Measurements from ENCODE around the gene PPL.

PPL gene, protein sequence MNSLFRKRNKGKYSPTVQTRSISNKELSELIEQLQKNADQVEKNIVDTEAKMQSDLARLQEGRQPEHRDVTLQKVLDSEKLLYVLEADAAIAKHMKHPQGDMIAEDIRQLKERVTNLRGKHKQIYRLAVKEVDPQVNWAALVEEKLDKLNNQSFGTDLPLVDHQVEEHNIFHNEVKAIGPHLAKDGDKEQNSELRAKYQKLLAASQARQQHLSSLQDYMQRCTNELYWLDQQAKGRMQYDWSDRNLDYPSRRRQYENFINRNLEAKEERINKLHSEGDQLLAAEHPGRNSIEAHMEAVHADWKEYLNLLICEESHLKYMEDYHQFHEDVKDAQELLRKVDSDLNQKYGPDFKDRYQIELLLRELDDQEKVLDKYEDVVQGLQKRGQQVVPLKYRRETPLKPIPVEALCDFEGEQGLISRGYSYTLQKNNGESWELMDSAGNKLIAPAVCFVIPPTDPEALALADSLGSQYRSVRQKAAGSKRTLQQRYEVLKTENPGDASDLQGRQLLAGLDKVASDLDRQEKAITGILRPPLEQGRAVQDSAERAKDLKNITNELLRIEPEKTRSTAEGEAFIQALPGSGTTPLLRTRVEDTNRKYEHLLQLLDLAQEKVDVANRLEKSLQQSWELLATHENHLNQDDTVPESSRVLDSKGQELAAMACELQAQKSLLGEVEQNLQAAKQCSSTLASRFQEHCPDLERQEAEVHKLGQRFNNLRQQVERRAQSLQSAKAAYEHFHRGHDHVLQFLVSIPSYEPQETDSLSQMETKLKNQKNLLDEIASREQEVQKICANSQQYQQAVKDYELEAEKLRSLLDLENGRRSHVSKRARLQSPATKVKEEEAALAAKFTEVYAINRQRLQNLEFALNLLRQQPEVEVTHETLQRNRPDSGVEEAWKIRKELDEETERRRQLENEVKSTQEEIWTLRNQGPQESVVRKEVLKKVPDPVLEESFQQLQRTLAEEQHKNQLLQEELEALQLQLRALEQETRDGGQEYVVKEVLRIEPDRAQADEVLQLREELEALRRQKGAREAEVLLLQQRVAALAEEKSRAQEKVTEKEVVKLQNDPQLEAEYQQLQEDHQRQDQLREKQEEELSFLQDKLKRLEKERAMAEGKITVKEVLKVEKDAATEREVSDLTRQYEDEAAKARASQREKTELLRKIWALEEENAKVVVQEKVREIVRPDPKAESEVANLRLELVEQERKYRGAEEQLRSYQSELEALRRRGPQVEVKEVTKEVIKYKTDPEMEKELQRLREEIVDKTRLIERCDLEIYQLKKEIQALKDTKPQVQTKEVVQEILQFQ (N-terminal part only)

DNA sequence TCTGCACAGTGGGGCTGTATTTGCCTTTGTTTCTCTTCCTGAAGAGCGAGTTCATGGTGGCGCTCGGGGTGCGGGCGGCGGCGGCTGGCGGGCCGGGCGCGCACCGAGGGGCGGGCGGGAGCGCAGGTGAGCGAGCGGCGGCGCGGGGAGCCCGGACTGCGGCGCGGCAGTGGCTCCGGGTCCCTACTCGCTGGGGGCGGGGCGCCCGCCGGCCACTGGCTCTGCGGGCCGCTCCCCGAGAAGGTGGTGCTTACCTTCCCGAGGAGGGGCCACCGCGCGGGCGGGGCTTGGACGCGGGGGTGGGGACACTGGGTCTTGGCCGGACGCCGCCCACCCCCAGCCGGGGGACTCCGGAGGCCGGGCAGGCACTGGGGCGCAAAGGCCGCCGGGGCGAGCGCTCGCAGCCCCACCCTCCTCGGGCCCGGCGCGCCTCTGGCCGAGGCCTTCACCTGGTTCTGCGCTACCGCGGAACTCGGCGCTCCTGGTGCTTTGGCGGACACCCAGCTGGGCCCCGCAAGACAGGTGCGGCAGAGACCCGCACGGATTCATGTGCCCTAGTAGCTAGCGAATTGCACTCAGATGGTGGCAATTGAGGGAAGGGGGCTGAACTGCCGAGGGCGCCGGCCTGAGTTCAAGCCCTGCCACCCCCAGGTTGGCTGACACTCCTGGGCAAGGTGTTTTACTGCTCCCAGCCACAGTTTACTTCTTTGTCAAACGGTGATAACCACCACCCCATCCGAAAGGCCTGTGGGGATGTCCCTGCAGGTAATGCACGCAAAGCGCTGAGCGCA, at the start of gene PPL:
PPL (minus strand) TSS at position 158 of the 791 bp plus-strand sequence; CDS start at position 55, 103 bp downstream.
- DNase-seq (ENCODE audit: low read depth in 1 of 2, low spot score in 1 of 2), result peak; percentile 79 to 97
- in situ Hi-C loops (cut with HindIII; ENCODE audit: low pct_unique_long_range_greater_than_20kb, low sequenced_read_pairs), result no loop called here

GRCh38 chr16:4984174-4984990, 47.4 kb upstream of the PPL start:
- no peak for DNase-seq (ENCODE audit: low read depth in 1 of 2, low spot score in 1 of 2)
- in situ Hi-C loops (cut with HindIII; ENCODE audit: low pct_unique_long_range_greater_than_20kb, low sequenced_read_pairs), result no loop called here
- no peak for TF ChIP-seq JUND (IDR thresholded peaks at IDR 0.05; ENCODE audit: low read depth)

More for the DNA sequence above, at the start of gene PPL:
- TF ChIP-seq JUND (IDR thresholded peaks at IDR 0.05; ENCODE audit: low read depth), result no peak

- DNase-seq (ENCODE audit: low read depth in 1 of 2, low spot score in 1 of 2), result no peak
- TF ChIP-seq JUND (IDR thresholded peaks at IDR 0.05; ENCODE audit: low read depth), result no peak
- in situ Hi-C loops (cut with HindIII; ENCODE audit: low pct_unique_long_range_greater_than_20kb, low sequenced_read_pairs), result no loop called here
Observed at GRCh38 chr16:4982056-4982867, 45.3 kb upstream of the PPL start.

GRCh38 chr16:4981473-4981872, 44.5 kb upstream of the PPL start:
- no peak for TF ChIP-seq JUND (IDR thresholded peaks at IDR 0.05; ENCODE audit: low read depth)
- no peak for DNase-seq (ENCODE audit: low read depth in 1 of 2, low spot score in 1 of 2)
- in situ Hi-C loops (cut with HindIII; ENCODE audit: low pct_unique_long_range_greater_than_20kb, low sequenced_read_pairs), result no loop called here

GRCh38 chr16:4980691-4981090, 43.7 kb upstream of the PPL start:
- in situ Hi-C loops (cut with HindIII; ENCODE audit: low pct_unique_long_range_greater_than_20kb, low sequenced_read_pairs), result no loop called here
- no peak for DNase-seq (ENCODE audit: low read depth in 1 of 2, low spot score in 1 of 2)
- TF ChIP-seq JUND (IDR thresholded peaks at IDR 0.05; ENCODE audit: low read depth), result no peak

DNA sequence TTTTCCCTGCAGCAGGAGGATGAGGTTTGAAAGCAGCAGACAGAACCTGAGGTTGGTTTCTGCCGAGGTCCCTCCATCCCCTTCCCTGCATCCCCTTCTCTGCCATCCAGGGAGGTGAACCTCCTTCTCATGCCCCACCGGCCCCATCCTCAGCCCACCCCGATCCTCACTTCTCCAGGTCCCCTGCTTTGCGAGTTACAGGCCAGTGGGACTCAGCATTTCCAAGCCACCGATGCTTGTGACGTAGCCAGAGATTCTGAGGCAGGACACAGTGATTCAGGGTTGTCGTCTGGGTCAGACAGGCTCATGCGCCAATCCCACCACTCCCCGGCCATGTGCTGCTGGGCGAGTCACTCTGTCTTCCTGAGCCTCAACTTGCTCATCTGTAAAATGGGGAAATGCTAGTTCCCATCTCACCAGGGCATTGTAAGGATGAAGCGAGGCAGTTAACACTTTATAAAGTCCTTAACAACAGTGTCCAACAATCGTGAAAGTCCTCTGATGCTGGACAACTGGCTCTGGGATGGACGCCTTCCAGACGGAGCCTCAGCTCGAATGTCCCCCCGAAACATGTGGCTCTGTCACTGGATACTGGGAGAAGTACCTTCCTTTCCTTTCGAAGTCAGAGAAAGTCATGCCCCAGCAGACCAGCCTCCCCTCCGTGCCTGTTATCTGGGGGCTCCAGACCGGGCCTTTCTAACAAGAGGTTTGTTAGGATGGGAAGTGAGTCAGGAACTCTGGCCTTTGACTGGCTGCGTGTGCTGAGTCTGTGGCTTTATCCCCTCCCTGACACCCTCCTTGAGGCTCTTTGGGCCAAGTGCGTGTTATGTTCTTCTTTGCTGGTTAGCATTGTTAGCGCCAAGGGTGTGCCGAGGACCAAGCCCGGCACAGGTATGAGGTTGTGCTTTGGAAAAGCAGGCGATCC, 43.0 kb upstream of the PPL start:
- no peak for DNase-seq (ENCODE audit: low read depth in 1 of 2, low spot score in 1 of 2)
- no peak for TF ChIP-seq JUND (IDR thresholded peaks at IDR 0.05; ENCODE audit: low read depth)
- in situ Hi-C loops (cut with HindIII; ENCODE audit: low pct_unique_long_range_greater_than_20kb, low sequenced_read_pairs), result no loop called here

DNA sequence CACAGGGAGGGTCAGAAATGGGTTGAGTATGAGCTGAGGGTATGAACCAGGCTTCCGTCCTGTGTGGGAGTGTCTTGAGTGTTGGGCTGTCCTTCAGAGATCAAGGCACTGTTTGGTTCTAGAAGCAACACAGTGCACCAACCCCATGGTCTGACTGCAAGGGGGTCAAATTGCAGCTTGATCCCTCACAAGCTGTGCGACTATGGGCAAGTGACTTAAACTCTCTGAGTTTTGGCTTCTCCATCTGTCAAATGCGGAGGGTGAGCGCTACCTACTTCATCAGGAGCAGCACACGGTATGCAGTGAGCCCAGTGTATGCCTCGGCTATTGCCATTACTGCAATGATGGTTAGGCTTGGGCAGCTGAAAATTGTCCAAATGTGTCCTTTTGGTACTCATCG, 42.2 kb upstream of the PPL start:
- in situ Hi-C loops (cut with HindIII; ENCODE audit: low pct_unique_long_range_greater_than_20kb, low sequenced_read_pairs), result no loop called here
- no peak for TF ChIP-seq JUND (IDR thresholded peaks at IDR 0.05; ENCODE audit: low read depth)

GRCh38 chr16:4976611-4977145, 39.7 kb upstream of the PPL start:
- in situ Hi-C loops (cut with HindIII; ENCODE audit: low pct_unique_long_range_greater_than_20kb, low sequenced_read_pairs), result no loop called here
- no peak for DNase-seq (ENCODE audit: low read depth in 1 of 2, low spot score in 1 of 2)
- no peak for TF ChIP-seq JUND (IDR thresholded peaks at IDR 0.05; ENCODE audit: low read depth)

More for the DNA sequence above, 42.2 kb upstream of the PPL start:
- DNase-seq (ENCODE audit: low read depth in 1 of 2, low spot score in 1 of 2), result no peak

GRCh38 chr16:4976079-4976478, 39.1 kb upstream of the PPL start:
- in situ Hi-C loops (cut with HindIII; ENCODE audit: low pct_unique_long_range_greater_than_20kb, low sequenced_read_pairs), result no loop called here
- no peak for DNase-seq (ENCODE audit: low read depth in 1 of 2, low spot score in 1 of 2)
- no peak for TF ChIP-seq JUND (IDR thresholded peaks at IDR 0.05; ENCODE audit: low read depth)

All from T47D (cell line).